ENCODE results near the gene NDN.
"Not testable (repeated sequence)": the region's sequence is repeated elsewhere in the genome, so short reads cannot be mapped to it uniquely, and the experiment has no call there.

The NDN gene, protein sequence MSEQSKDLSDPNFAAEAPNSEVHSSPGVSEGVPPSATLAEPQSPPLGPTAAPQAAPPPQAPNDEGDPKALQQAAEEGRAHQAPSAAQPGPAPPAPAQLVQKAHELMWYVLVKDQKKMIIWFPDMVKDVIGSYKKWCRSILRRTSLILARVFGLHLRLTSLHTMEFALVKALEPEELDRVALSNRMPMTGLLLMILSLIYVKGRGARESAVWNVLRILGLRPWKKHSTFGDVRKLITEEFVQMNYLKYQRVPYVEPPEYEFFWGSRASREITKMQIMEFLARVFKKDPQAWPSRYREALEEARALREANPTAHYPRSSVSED
- long read RNA-seq, donor 1, transcript NDN-202 (1 exons, 1,627 nt), result major isoform, 235 of 235 reads
- long read RNA-seq, donor 1, partial matches to known transcripts, result 0 of 235 reads
- long read RNA-seq, donor 1, other reads (novel, unspliced or antisense), result 0 of 235 reads
- long read RNA-seq, donor 2, transcript NDN-202 (1 exons, 1,627 nt), result major isoform, 149 of 150 reads
- long read RNA-seq, donor 2, partial matches to known transcripts, result 0 of 150 reads
- long read RNA-seq, donor 2, other reads (novel, unspliced or antisense), result 0 of 150 reads
- long read RNA-seq, donor 3, transcript NDN-202 (1 exons, 1,627 nt), result major isoform, 86 of 86 reads
- long read RNA-seq, donor 3, partial matches to known transcripts, result 0 of 86 reads
- long read RNA-seq, donor 3, other reads (novel, unspliced or antisense), result 0 of 86 reads
- long read RNA-seq, donor 4, transcript NDN-202 (1 exons, 1,627 nt), result major isoform, 145 of 145 reads
- long read RNA-seq, donor 4, partial matches to known transcripts, result 0 of 145 reads
- long read RNA-seq, donor 4, other reads (novel, unspliced or antisense), result 0 of 145 reads
- long read RNA-seq, donor 5, transcript NDN-202 (1 exons, 1,627 nt), result major isoform, 157 of 157 reads
- long read RNA-seq, donor 5, partial matches to known transcripts, result 0 of 157 reads
- long read RNA-seq, donor 5, other reads (novel, unspliced or antisense), result 0 of 157 reads
- long read RNA-seq, donor 6, transcript NDN-202 (1 exons, 1,627 nt), result major isoform, 163 of 164 reads
- long read RNA-seq, donor 6, partial matches to known transcripts, result 0 of 164 reads
- long read RNA-seq, donor 6, other reads (novel, unspliced or antisense), result 0 of 164 reads
- long read RNA-seq, donor 7, result 0 reads
- long read RNA-seq, donor 8, transcript NDN-202 (1 exons, 1,627 nt), result major isoform, 158 of 159 reads
- long read RNA-seq, donor 8, partial matches to known transcripts, result 0 of 159 reads
- long read RNA-seq, donor 8, other reads (novel, unspliced or antisense), result 0 of 159 reads

DNA sequence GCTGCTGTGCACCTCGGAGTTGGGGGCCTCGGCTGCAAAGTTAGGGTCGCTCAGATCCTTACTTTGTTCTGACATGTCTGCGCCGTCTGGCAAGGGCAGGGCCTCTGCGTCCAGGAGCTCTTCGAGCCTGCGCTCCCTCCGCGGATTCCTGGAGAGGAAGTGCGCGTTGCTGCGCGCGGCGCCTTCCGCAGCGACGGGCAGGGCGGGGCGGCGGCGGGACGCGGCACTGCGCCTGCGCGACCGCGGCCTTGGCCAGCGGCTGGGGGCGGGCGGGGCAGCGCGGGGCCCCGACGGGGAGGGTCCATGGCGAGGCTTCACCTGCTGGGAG, at the start of gene NDN:
NDN (minus strand) TSS at position 163 of the 328 bp plus-strand sequence; CDS start at position 75, 88 bp downstream.
- DNase-seq, result peak; percentile 73

DNA sequence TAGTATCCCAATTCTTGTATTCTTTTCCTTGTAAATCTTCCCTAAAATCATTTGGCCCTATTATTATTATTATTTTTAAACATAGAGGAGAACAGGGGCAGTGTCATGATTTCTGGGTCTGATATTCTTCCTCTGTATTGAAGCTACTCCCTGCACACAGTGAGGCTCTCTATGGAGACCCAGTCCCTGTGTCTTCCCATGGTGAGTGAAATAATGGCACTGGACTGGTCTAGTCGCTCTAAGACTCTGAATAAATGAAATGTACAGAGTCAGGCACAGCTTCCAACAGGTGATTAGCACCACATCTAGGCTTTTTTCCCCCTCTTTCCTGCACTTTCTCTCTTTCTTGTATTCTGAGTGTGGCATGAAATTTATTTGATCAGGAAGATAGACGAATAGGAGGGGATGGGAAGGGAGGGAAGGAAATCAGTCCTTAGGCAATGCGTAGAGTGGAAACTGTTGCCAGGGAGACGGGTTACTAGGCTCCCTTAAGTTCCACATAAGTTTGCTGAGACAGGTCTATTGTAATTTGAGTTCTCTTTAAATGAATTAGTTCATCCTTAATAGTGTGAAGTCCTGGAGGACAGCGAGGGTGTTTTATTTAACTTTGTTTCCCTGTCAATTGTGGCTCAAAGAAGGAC, 49.0 kb upstream of the NDN start:
- DNase-seq, result no peak

DNA sequence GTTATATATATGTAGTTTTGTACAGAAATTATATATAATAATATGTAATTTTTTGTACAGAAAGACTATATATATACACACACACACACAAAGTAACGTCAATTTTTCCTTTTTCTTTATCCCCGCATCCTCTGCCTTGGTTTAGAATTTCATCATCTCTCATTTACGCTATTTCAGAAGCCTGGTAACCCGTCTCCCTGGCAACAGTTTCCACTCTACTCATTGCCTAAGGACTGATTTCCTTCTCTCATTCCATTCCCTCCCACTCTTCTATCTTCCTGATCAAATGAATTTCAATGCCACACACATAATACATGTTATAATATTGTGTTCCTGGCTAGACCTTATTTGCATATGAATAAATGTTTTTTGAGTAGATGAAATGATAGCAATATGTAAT, 47.8 kb upstream of the NDN start:
- DNase-seq, result no peak

DNA sequence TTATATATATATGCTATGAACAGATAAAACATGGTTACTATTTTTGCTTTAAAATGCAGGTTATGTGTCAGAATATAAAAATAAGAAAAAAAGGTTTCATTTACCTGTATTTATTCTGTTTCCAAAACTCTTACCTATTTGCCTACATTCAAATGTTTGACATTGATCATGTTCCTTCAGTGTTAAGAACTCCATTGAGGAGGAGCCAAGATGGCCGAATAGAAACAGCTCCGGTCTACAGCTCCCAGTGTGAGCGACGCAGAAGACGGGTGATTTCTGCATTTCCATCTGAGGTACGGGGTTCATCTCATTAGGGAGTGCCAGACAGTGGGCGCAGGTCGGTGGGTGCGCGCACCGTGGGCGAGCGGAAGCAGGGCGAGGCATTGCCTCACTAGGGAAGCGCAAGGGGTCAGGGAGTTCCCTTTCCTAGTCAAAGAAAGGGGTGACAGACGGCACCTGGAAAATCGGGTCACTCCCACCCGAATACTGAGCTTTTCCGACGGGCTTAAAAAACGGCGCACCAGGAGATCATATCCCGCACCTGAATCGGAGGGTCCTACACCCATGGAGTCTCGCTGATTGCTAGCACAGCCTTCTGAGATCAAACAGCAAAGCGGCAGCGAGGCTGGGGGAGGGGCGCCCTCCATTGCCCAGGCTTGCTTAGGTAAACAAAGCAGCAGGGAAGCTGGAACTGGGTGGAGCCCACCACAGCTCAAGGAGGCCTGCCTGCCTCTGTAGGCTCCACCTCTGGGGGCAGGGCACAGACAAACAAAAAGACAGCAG, 27.0 kb upstream of the NDN start:
- not testable (repeated sequence) for DNase-seq

DNA sequence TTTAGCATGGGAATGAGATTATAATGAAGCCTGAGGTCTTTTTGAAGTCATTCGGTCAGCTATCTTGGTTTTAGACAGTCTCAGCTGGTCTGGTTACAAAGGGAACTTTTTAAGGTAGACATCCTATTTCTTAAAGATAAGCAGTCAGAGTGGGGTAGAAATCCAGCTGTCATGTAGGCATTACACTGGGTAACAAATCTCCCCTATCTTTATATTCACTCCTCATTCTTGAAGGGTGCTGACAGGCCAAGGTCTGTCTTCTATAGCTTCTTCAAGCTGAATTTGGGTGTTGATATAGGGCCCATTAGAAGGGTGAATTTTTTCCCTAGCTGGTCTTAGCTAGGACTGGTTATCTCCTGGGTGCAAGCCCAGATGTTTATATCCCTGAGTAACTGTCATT, 21.2 kb upstream of the NDN start:
- no peak for DNase-seq

DNA sequence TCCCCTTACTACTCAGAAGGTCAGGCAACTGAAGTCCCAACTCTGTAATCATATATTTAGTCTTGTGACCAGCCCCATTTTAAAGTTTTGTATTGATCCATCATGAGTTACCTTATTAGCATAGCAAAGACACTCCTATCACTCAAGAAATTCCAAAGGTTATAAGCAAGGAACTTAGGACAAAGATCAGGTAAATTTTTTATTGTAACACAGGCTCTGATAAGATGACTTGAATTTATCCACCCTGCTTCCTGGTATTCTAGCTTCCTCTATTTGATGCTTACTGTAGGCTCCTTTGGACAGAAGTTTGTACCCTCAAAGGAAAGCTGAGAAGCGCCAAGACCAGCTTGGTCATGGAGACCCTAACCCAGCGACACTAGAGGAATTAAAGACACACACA, 8.2 kb upstream of the NDN start:
- DNase-seq, result no peak

DNA sequence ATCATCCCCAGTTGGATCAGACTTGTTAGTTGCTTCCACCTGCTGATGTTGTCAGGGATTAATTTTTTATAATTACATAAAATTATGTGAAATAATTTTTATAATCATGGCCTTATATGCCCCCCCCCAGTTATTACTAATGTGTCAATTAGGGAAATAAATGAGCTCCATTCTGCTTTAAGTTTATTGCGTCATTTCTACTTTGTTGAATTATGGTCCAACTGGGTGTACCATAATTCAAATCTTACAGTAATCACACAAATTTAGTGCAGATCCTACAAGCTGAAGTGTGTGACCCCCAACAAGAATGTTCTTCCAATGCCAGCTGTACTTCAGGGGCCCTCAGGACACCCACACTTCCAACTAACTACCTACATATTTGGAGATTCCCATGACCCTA, 7.5 kb upstream of the NDN start:
- DNase-seq, result no peak

DNA sequence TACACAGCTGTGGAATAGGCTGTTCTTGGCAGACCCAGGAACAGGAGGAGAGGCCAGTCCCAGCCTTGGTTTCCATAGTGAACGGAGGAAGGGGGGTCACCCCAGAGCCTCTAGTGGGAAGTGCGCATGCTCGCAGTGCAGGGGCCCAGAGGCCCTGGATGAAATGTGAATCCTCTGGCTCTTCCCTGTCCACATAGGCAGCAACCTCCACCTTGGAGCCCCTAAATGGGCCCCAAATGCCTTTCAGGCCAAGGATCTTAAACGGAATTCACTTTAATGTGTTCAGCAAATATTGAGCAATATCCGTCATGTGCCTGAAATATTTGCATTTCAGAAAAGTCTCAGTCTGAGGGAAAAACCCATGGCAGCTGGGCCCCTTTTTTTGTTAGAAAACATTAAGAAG, 3.3 kb upstream of the NDN start:
- peak; percentile 45 for DNase-seq

DNA sequence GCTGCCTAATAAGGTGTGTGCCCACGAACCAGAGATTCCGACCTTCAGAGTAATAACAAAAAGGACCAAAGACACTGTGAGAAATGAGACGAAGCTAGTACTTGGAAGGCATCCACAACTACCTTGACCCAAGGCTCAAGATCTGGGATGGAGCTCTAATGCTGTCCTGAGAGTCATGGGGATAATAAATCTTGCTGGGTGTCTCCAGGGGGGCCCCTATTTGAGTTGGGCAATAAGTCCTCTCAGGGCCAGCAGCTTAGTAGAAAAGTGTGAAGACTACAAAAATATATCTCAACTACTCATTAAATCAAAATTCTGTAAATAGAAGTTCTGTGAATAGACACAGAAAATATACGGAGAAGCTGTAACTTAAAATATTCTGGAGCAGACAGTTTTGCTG, 2.9 kb upstream of the NDN start:
- peak; percentile 6 for DNase-seq

DNA sequence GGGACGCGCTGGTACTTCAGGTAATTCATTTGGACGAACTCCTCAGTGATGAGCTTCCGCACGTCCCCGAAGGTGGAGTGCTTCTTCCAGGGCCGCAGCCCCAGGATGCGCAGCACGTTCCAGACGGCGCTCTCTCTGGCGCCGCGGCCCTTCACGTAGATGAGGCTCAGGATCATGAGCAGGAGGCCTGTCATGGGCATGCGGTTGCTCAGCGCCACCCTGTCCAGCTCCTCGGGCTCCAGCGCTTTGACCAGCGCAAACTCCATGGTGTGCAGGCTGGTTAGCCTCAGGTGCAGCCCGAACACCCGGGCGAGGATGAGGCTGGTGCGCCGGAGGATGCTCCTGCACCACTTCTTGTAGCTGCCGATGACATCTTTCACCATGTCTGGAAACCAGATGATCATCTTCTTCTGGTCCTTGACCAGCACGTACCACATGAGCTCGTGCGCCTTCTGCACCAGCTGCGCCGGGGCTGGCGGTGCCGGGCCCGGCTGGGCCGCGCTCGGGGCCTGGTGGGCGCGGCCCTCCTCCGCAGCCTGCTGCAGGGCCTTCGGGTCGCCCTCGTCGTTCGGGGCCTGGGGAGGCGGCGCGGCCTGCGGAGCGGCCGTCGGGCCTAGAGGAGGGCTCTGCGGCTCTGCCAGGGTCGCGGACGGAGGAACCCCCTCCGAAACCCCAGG, 501 bp downstream of the NDN start:
- peak; percentile 60 for DNase-seq

DNA sequence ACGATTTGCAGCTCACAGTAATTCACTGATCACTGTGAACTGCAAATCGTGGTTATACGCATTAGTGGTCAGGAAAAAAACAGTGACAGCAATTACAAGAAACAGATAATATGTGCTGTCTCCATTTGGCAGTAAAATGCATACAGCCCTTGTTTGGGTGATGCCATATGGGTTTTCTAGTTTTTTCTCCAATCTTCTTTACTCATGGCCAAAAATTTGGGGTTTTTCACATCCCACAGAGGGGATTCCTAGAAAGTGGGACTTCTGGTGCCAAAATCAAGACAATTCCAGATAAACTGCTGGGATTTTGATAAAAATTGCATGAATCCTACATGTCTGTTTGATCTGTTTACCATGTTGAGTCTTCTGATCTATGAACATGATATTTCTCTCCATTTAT, 15.6 kb downstream of the NDN start:
- DNase-seq, result no peak

DNA sequence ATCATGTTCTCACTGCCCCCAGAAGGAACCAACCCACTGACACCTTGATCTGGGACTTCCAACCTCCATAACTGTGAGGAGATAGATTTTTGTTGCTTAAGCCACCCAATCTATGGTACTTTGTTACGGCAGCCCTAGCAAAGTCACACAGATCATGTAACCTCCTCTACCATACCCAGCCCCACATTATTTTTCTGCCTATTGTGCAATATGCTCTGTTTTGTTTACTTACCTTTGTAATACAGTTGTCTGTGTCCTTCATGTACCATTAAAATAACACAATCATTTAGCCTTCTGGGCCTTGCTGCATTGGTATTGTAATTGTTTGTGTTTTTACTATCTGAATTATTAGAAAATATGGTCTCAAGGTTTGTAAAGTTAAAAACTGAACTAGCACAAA, 16.1 kb downstream of the NDN start:
- no peak for DNase-seq

DNA sequence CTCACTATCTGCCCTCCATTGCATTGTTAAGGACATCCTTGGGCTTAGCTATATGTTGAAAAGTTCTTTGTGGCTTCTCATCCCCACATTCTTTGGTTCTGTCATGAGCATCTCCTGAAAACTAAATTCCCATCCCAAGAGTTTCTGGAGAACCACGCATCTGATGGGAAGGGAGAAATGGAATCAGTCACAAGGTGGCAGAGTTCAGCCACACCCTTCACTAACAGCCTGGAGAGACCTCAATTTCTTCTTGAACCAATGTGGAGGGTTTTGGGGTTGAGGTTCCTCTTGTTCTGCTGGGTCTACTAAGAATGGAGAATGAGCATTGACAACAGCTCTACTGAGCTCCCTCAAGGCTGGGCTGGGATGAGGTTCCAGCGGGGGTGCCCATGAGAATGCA, 23.9 kb downstream of the NDN start:
- no peak for DNase-seq

DNA sequence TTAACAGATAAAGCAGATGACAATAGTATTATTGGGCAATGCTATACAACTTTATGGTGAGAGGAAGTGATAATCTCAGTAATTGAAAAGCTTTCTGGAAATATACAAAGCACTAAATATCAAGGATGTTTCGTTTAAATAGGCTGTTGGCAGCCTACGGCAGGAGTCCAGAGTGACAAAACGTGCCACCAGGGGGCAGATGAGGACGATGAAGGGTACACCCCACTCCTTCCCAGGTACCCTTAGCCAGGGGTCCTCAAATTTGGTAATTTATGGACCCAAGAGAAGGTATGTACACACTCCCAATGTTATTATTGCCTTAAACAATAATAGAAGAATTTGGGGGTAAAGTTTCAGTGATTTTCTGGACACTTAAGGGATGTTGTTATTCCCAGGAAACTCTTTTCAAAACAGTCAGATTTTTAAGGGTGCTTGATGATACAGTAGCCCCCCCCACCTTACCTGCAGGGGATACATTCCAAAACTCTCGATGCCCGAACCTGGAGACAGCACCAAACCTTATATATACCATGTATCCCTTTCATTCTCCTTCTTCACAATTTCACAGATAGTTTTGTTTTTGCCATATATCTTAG, 38.1 kb downstream of the NDN start:
- no peak for DNase-seq

DNA sequence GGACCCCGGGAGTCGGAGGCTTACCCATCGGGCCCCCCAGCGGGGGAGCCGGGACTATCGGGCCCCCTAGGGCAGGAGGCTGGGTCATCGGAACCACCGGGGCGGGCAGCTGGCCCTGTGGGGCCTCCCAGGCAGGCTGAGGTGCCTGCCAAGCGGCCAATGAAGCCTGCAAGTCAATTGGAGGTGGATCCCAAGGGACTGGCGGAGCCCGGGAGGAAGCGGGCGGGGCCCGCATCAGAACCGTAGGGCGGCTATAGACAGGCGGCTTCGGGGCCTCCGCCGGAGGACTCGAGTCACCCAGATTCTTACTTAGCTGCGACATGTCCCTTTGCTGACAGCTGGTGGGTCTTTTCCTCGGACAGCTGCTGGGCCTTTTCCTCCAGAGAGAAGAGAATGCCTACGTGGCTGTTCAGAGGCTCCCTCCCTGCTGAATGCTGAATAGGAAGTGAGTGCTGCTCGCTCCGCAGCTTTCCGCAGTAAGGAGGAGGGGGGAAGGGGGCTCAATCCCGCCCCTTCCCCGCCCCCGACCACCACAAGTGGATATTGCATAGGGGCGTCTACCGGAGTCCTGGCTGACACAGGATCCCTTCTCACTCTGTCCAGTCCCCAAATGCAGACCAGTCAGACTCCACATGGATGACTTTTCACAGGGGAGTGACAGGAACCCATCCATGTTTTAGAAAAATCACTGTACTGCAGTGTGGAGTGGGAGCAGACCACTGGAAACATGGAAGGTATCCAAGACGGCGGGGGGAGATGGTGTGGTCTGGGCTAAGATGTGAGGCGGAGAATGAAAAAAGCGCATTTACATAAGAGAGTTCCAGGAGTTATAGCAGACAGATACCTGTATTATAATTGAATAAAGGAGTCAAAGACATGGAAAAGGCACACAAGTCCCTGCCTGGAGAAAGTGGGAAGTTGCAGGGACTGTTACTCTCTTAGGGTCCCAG, 39.4 kb downstream of the NDN start, which contains the start of gene MAGEL2:
MAGEL2 (minus strand) TSS at position 447 of the 950 bp plus-strand sequence; CDS start at position 322, 125 bp downstream.
- DNase-seq, result peak; percentile 81

DNA sequence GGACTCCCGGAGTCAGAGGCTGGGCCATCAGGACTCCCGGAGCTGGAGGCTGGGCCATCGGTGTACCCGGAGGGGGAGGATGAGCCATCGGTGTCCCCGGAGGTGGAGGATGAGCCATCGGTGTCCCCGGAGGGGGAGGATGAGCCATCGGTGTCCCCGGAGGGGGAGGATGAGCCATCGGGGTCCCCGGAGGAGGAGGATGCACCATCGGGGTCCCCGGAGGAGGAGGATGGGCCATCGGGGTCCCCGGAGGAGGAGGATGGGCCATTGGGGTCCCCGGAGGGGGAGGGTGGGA, 40.2 kb downstream of the NDN start:
- no peak for DNase-seq

DNA sequence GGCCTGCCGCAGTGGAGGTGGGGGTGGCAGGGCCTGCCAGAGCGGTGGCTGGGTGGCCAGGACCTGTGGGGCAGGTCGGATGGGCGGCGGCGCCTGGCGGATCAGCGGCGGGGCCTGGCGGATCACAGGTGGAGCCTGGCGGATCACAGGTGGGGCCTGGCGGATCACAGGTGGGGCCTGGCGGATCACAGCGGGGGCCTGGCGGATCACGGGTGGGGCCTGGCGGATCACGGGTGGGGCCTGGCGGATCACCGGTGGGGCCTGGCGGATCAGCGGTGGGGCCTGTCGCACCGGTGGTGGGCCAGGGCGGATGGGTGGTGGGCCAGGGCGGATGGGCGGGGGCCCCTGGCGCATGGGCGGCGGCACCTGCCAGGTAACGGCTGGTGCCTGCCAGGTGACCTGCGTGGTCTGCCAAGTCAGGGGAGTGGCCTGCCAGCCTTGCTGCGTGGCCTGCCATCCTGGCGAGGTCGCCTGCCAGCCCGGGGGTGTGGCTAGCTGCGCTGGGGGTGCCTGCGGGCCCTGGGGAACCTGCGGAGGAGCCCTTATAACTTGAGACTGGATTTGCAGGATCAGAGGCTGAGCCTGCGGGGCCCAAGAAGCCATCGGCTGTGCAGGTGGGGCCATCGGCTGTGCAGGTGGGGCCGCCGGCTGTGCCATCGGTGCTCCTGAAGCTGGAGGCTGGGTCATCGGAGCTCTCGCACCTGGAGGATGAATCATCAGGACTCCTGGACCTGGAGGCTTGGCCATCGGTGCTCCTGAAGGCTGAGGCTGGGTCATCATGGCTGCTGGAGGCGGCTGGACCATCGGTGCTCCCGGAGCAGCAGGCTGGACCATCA, 40.7 kb downstream of the NDN start:
- no peak for DNase-seq

Data from right kidney (tissue), 9 donors.